Trophoblast cell (in vitro differentiated cells and primary cell): ENCODE data around the gene FNDC3B.

ENCODE experiments used
- DNase-seq, 2 donors: peaks; one replicate each; pipeline ENCODE4 v3.0.0-alpha.2; 2016
- H2AFZ ChIP-seq: 2 replicates; pipeline ENCODE4 v1.6.1; 2013; ENCODE audit warnings: low read length, moderate library complexity, mild to moderate bottlenecking; ENCODE audit not compliant: insufficient read depth, poor library complexity
- H2AK5ac ChIP-seq: 2 replicates; pipeline ENCODE4 v1.6.1; 2013; ENCODE audit warnings: mild to moderate bottlenecking, low read length
- H2BK120ac ChIP-seq: 2 replicates; pipeline ENCODE4 v1.6.1; 2013; ENCODE audit warnings: low read length, mild to moderate bottlenecking, moderate library complexity; ENCODE audit not compliant: insufficient read depth, poor library complexity
- H2BK12ac ChIP-seq: 2 replicates; pipeline ENCODE4 v1.6.1; 2013; ENCODE audit warnings: mild to moderate bottlenecking, low read length, moderate library complexity
- H2BK5ac ChIP-seq: 2 replicates; pipeline ENCODE4 v1.6.1; 2013; ENCODE audit warnings: low read length, low read depth, moderate library complexity, mild to moderate bottlenecking; ENCODE audit not compliant: poor library complexity
- H3K14ac ChIP-seq: 2 replicates; pipeline ENCODE4 v1.6.1; 2013; ENCODE audit warnings: mild to moderate bottlenecking, low read length
- H3K18ac ChIP-seq: 2 replicates; pipeline ENCODE4 v1.6.1; 2013; ENCODE audit warnings: mild to moderate bottlenecking, low read length
- H3K23ac ChIP-seq: 2 replicates; pipeline ENCODE4 v1.6.1; 2013; ENCODE audit warnings: low read length
- H3K27ac ChIP-seq: 2 replicates; pipeline ENCODE4 v1.5.1; 2013; ENCODE audit warnings: low read depth, mild to moderate bottlenecking, inconsistent platforms, low read length, moderate library complexity
- H3K27me3 ChIP-seq: 2 replicates; pipeline ENCODE4 v1.6.1; 2013; ENCODE audit warnings: inconsistent platforms, mild to moderate bottlenecking, low read length, moderate library complexity; ENCODE audit not compliant: insufficient read depth
- H3K36me3 ChIP-seq, 2 experiments: 1 replicate in 1 of 2; 2 replicates in 1 of 2; pipeline ENCODE4 v1.6.1; 2013; ENCODE audit warnings: low read length in 2 of 2, mild to moderate bottlenecking in 2 of 2, moderate library complexity in 1 of 2; ENCODE audit not compliant: insufficient read depth in 2 of 2, control insufficient read depth in 1 of 2
- H3K4ac ChIP-seq: 2 replicates; pipeline ENCODE4 v1.6.1; 2013; ENCODE audit warnings: low read depth, mild to moderate bottlenecking, low read length, moderate library complexity
- H3K4me1 ChIP-seq, 2 experiments: 1 replicate in 1 of 2; 2 replicates in 1 of 2; pipeline ENCODE4 v1.6.1; 2013; ENCODE audit warnings: low read length in 2 of 2, mild to moderate bottlenecking in 2 of 2, moderate library complexity in 1 of 2; ENCODE audit not compliant: insufficient read depth in 2 of 2, control insufficient read depth in 1 of 2
- H3K4me2 ChIP-seq: 2 replicates; pipeline ENCODE4 v1.6.1; 2013; ENCODE audit warnings: inconsistent platforms, mild to moderate bottlenecking, low read length, moderate library complexity
- H3K4me3 ChIP-seq: 2 replicates; pipeline ENCODE4 v1.5.1; 2013; ENCODE audit warnings: mild to moderate bottlenecking, low read depth, low read length, inconsistent platforms
- H3K79me1 ChIP-seq: one replicate; pipeline ENCODE4 v1.6.1; 2013; ENCODE audit warnings: low read length
- H3K79me2 ChIP-seq: 2 replicates; pipeline ENCODE4 v1.6.1; 2013; ENCODE audit warnings: low read length, mild to moderate bottlenecking; ENCODE audit not compliant: control insufficient read depth, insufficient read depth, poor library complexity
- H3K9ac ChIP-seq: 2 replicates; pipeline ENCODE4 v1.6.1; 2013; ENCODE audit warnings: mild to moderate bottlenecking, low read length
- H3K9me3 ChIP-seq: 2 replicates; pipeline ENCODE4 v1.6.1; 2013; ENCODE audit warnings: low read depth, mild to moderate bottlenecking, control low read depth, inconsistent platforms, low read length; ENCODE audit not compliant: insufficient read depth
- H4K12ac ChIP-seq: 2 replicates; pipeline ENCODE4 v1.6.1; 2013; ENCODE audit warnings: low read depth, mild to moderate bottlenecking, low read length, moderate library complexity
- H4K8ac ChIP-seq: 2 replicates; pipeline ENCODE4 v1.6.1; 2013; ENCODE audit warnings: low read depth, mild to moderate bottlenecking, low read length, moderate library complexity
- H4K91ac ChIP-seq: one replicate; pipeline ENCODE4 v1.6.1; 2013; ENCODE audit warnings: low read depth, mild to moderate bottlenecking, low read length, moderate library complexity
- WGBS: extraction: QIAGEN DNeasy Blood & Tissue Kit; methylation state at CpG from one replicate; pipeline ENCODE4 v1.1.7; 2013; ENCODE audit warnings: missing lambda C conversion rate; ENCODE audit not compliant: insufficient read length, insufficient coverage; ENCODE audit errors: extremely low coverage; 5-methylcytosine and 5-hydroxymethylcytosine counted together

Gene FNDC3B

DNA sequence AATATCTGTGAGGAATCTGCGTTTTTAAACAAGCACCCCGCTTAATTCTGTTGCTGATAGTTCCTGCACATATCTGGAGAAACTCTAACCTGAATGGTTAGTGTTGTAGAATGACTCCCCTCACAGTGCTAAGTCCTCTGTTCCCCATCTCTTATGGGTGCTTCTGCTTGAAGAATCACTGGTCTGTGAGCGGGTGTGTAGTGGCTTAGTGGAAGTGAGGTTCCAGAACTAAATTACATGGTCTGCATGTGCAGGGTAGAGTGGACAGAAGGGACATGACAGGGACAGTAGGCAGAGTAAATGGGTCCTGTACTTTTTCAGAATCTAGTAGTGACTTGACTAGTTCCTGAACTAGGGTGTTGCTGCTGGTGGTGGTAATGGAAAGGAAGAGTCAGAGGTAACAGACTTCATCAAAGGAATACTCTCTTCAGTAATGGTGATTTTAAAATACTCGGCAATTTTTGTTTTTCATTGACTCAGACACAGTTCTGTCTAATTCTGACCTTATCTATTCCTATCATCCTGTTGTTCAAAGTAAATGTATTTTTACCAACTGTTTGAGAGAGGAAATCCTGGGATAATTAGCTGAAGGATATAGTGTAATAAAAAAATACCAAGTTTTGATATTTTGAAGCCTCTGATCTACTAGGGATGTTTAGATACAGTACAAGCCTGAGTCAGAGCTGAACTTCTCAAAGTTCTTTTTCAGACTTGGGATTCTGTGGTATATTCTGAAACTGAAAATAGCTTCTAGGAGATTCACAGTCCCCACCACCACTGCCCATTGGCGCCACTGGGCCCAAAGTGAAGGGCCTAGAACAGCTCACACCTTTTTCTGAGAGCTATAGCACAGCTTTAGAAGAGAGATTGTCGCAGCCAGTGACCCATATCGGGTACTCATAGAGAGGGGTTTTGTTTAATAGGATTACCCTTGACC is 55.5 kb downstream of the FNDC3B start:
- no peaks in the 10 kb centered on the region for H3K27me3 ChIP-seq
- WGBS: no CpG with 5 or more reads among the region's 7 CpGs

DNA sequence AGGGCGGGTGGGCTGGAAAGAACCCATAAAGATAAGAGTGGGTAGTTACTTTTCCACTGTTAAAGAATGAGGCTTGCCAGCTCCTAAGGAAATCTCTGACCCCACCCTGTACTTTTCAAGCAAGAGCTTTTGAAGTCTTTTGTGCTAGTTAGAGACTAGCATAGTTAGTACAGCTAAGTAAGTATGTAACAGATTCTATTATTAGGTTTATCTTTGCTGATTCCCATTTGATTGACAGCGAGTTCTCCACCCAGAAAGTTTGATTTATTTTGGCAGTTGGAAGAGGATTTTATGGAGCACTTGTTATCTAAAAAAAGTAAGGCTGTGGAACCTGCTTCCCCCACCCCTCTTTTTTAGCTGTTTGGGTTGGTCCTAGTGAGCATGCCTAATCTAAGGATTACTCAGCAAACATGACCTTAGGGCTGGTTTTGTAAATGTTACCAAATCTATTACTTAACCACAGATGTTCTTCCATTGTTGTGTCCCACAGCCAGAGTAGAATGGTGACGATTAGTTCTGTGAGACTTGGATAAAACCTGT is 57.6 kb downstream of the FNDC3B start:
- no peak overlapping the region for H2BK12ac ChIP-seq
- no peak overlapping the region for H2BK120ac ChIP-seq
- no peak overlapping the region for H3K4me3 ChIP-seq
- no peak overlapping the region for H2AK5ac ChIP-seq
- peak; percentile 62 to 94 for DNase-seq
- no peak overlapping the region for H4K12ac ChIP-seq
- peaks cover 2% of the 10 kb centered on the region for H3K79me1 ChIP-seq
- H3K27me3 ChIP-seq: no peaks in the 10 kb centered on the region
- no peak overlapping the region for H3K14ac ChIP-seq
- no peak overlapping the region for H3K27ac ChIP-seq
- H3K23ac ChIP-seq: no peak overlapping the region
- peaks cover 4% of the 10 kb centered on the region for H3K79me2 ChIP-seq
- no peak overlapping the region for H4K8ac ChIP-seq
- H3K4me2 ChIP-seq: no peak overlapping the region
- no peak overlapping the region for H3K4ac ChIP-seq
- H4K91ac ChIP-seq: no peak overlapping the region
- no peak overlapping the region for H2AFZ ChIP-seq
- WGBS: no CpG with 5 or more reads among the region's 3 CpGs
- H2BK5ac ChIP-seq: no peak overlapping the region
- peaks cover 0 to 3% of the 10 kb centered on the region in 2 experiments for H3K36me3 ChIP-seq
- H3K9me3 ChIP-seq: no peaks in the 10 kb centered on the region
- H3K9ac ChIP-seq: no peak overlapping the region
- H3K4me1 ChIP-seq: peaks cover 3 to 6% of the 10 kb centered on the region in 2 experiments
- H3K18ac ChIP-seq: no peak overlapping the region

More for the DNA sequence above, 55.5 kb downstream of the FNDC3B start:
- no peak overlapping the region for H4K91ac ChIP-seq
- H4K12ac ChIP-seq: no peak overlapping the region
- H2AK5ac ChIP-seq: no peak overlapping the region
- H2BK120ac ChIP-seq: no peak overlapping the region
- H3K9ac ChIP-seq: no peak overlapping the region
- no peaks in the 10 kb centered on the region for H3K9me3 ChIP-seq
- DNase-seq: no peak
- H3K27ac ChIP-seq: no peak overlapping the region
- no peak overlapping the region for H2BK5ac ChIP-seq
- peaks cover 3 to 6% of the 10 kb centered on the region in 2 experiments for H3K4me1 ChIP-seq
- H3K4me2 ChIP-seq: no peak overlapping the region
- H3K4me3 ChIP-seq: no peak overlapping the region
- no peak overlapping the region for H3K14ac ChIP-seq
- peaks cover 4% of the 10 kb centered on the region for H3K79me2 ChIP-seq
- H2BK12ac ChIP-seq: no peak overlapping the region
- peaks cover 0 to 3% of the 10 kb centered on the region in 2 experiments for H3K36me3 ChIP-seq
- H3K79me1 ChIP-seq: peaks cover 2% of the 10 kb centered on the region
- no peak overlapping the region for H4K8ac ChIP-seq
- H3K23ac ChIP-seq: no peak overlapping the region
- peak overlapping the region; percentile 75 for H3K18ac ChIP-seq
- H2AFZ ChIP-seq: no peak overlapping the region
- no peak overlapping the region for H3K4ac ChIP-seq

DNA sequence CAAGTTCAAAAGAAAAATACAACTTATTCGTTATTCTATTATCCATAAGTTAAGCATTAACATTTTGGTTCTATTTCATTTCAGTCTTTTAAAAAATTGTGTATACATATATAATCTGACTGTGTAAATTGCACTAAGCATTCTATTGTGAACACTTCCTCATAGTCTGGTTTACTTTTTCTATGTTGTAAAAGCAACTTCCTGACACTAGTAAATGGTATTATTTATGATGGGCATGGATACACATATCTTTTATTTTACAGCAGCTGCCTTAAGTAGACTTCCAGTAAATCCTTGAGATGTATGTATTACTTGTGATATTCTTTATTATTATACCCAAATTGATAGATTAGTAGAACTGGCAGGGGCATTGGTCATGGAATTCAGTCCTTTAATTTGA is 58.2 kb downstream of the FNDC3B start:
- H3K79me2 ChIP-seq: peaks cover 4% of the 10 kb centered on the region
- no peak overlapping the region for H4K8ac ChIP-seq
- H2AFZ ChIP-seq: no peak overlapping the region
- peaks cover 2% of the 10 kb centered on the region for H3K79me1 ChIP-seq
- no peak overlapping the region for H3K14ac ChIP-seq
- no peak overlapping the region for H2AK5ac ChIP-seq
- no peak overlapping the region for H3K4ac ChIP-seq
- H4K12ac ChIP-seq: no peak overlapping the region
- no peak overlapping the region for H3K4me3 ChIP-seq
- WGBS: no CpG with 5 or more reads among the region's 1 CpG
- no peak overlapping the region for H3K9ac ChIP-seq
- H2BK5ac ChIP-seq: no peak overlapping the region
- no peak overlapping the region for H3K23ac ChIP-seq
- no peak overlapping the region for H3K27ac ChIP-seq
- H3K27me3 ChIP-seq: no peaks in the 10 kb centered on the region
- H3K9me3 ChIP-seq: no peaks in the 10 kb centered on the region
- no peak for DNase-seq
- no peak overlapping the region for H3K4me2 ChIP-seq
- peaks cover 0 to 3% of the 10 kb centered on the region in 2 experiments for H3K36me3 ChIP-seq
- peaks cover 5 to 8% of the 10 kb centered on the region in 2 experiments for H3K4me1 ChIP-seq
- H4K91ac ChIP-seq: no peak overlapping the region
- H3K18ac ChIP-seq: no peak overlapping the region
- H2BK12ac ChIP-seq: no peak overlapping the region
- no peak overlapping the region for H2BK120ac ChIP-seq

GRCh38 chr3:172098698-172099494 is 59.5 kb downstream of the FNDC3B start:
- Histone ChIP-seq H3K79me2 (peaks cover 4% of the 10 kb centered on the region), H2BK120ac (no peak overlapping the region), H3K18ac (no peak overlapping the region), H3K27me3 (no peaks in the 10 kb centered on the region), H4K8ac (no peak overlapping the region), H2BK5ac (no peak overlapping the region), H2BK12ac (no peak overlapping the region), H3K27ac (peak overlapping the region; percentile 34), H3K79me1 (peaks cover 2% of the 10 kb centered on the region), H4K91ac (no peak overlapping the region), H3K23ac (no peak overlapping the region), H2AFZ (no peak overlapping the region), H3K4me2 (no peak overlapping the region), H3K4me1 (peaks cover 5 to 10% of the 10 kb centered on the region in 2 experiments), H3K14ac (no peak overlapping the region), H3K4me3 (no peak overlapping the region), H3K9ac (no peak overlapping the region), H3K4ac (peak overlapping the region; percentile 89), H3K36me3 (peaks cover 0 to 3% of the 10 kb centered on the region in 2 experiments), H2AK5ac (no peak overlapping the region), H4K12ac (no peak overlapping the region), H3K9me3 (no peaks in the 10 kb centered on the region)
- WGBS: no CpG with 5 or more reads among the region's 9 CpGs
- DNase-seq: no peak
